Activated T-helper 17 cell treated with anti-CD3 and anti-CD28 coated beads, Interleukin-2, amount 50 U/mL, for 72 hours (primary cell): ENCODE data around the gene NDUFA11. TPM values are rescaled to one million over a fixed set of nuclear protein-coding genes. Genes with fewer than 3 reads are reported as not detected.
A peak's percentile ranks its signal among the peaks of the same experiment; 100 is the strongest.

Experiments
- ATAC-seq: fragments of 150-1000 bp; cut with Tn5 transposase; replicated peaks from 2 replicates; pipeline ENCODE4 v1.10.0; 2021; ENCODE audit warnings: mild to moderate bottlenecking, moderate library complexity
- H3K27ac Mint-ChIP-seq: one replicate; pipeline ENCODE4 v1.8.0; 2022; ENCODE audit warnings: mixed read lengths
- H3K27me3 Mint-ChIP-seq: one replicate; pipeline ENCODE4 v1.8.0; 2022; ENCODE audit warnings: mixed read lengths
- H3K36me3 Mint-ChIP-seq: one replicate; pipeline ENCODE4 v1.8.0; 2022; ENCODE audit warnings: low read depth, mild to moderate bottlenecking, mixed read lengths
- H3K4me1 Mint-ChIP-seq: one replicate; pipeline ENCODE4 v1.8.0; 2022; ENCODE audit warnings: mixed read lengths
- H3K4me3 Mint-ChIP-seq: one replicate; pipeline ENCODE4 v1.8.0; 2022; ENCODE audit warnings: mild to moderate bottlenecking, mixed read lengths
- H3K9me3 Mint-ChIP-seq: one replicate; pipeline ENCODE4 v1.8.0; 2022; ENCODE audit warnings: mixed read lengths
- total RNA-seq, 2 donors: library from RNA; stranded (reverse); gene quantifications; one replicate each; pipeline ENCODE4 v1.2.3, GENCODE V29; 2022

NDUFA11 gene
- 100 to 1,000 TPM; 162 to 249 TPM for total RNA-seq

DNA sequence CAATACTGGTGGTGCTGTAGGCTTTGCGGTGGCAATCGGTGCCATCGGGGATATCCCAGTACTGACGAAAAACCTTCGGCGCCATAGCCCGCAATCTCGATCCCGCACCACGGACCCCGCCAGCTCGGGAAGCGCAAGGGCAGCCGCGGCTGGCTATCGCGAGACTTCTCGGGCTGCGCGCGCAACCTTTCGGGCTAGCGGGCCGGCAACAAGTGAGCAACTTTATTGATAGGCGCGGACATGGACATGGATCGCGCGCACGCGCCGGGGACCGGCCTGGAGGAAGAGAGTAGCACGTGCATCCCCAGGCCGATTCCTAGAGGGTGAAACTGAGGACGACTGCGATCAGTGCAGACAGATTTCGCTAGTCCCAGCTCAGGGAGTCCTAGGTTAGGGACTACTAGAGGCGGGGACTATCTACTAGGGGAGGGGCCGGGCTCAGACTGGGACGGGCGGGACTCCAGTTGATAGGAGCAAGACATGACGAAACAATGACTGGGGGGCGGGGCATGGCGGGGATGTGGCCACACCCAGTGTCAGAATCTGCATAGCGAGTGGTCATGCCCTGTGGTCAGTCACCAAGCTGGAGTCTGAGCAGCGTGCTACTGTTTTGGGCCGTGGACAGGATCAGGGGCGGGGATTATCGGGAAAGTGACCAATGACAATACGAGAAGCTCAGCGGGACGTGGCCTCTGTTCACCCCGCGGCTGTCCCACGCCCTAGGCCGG is at the start of gene NDUFA11:
Gene NDUFA11 (minus strand): TSS at position 167 of the 728 bp plus-strand sequence. CDS start 82 bp downstream, at position 85.
- Mint-ChIP-seq H3K36me3 (peaks cover 31% of the 10 kb centered on the region), H3K27me3 (no peaks in the 10 kb centered on the region), H3K4me3 (peak within 1 kb of the TSS; percentile 95), H3K9me3 (no peaks in the 10 kb centered on the region), H3K27ac (peak within 1 kb of the TSS; percentile 99), H3K4me1 (peaks cover 19% of the 10 kb centered on the region)
- ATAC-seq, result peak; percentile 68

DNA sequence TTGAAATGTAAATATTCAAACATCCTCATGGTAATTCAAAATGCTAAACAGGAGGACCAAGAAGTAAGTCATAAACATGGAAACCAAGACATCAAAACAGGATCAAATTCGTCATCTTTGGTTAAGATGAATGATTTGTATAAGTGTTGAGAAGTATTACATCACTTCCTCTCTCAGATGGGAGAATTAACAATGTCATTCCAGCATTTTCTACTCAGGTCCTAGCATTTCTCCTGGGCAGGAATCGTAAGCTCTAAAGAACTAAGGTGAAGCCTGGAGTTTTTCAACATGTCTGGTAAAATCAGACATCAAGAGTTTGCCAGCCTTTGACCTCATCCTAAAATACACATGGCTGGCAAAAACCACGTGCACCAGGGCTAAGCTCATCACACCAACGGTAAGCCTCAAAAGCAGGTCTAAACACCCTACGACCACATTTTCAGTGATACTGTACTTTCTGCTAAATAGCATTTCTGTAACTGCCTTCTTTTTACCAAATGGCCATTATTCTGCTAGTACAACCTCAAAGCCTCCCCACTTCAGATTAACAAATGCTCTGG is 49.5 kb upstream of the NDUFA11 start:
- no peaks in the 10 kb centered on the region for H3K27me3 Mint-ChIP-seq
- H3K36me3 Mint-ChIP-seq, result peaks cover 60% of the 10 kb centered on the region
- peak; percentile 36 for ATAC-seq
- H3K9me3 Mint-ChIP-seq, result no peaks in the 10 kb centered on the region
- peaks cover 63% of the 10 kb centered on the region for H3K4me1 Mint-ChIP-seq
- H3K27ac Mint-ChIP-seq, result peak overlapping the region; percentile 94
- H3K4me3 Mint-ChIP-seq, result peak overlapping the region; percentile 84

DNA sequence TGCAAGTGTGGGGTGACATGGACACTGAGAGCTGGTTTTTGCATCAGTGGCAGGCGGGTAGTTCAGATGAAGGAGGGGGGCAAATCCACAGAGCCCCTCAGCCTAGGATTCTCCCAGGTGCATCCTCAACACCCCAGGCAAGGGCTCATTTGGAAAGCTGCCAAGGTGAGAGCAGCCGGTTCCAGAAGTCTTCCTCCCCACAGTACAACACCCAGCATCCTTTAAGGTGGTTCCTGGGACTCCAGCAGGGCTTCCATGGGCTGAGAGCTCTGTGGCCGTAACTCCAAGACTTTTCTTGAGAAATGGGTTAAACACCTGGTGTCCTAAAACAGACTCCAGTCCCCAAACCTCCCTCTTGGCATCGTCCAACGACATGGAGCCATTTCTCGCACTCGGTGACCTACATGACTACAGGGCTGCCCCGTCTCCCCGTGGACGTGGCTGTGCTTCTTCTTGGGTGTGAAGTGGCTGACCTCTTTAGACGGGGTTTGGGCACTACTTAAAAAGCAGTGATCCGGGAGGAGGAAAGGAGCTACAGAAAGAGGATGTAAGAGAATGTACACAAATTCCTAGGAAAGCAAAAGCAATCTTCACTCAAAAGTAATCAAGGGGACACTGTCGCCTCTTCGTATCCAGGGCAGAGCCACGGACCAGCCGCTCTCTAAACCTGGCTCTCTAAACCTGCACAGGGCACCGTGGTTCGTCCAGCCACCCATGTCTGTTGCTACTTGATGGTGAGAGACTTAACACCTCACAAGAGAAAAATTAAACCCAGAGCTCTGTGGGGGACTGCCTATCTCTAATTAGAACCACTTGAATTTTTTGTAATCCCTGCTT is 48.8 kb upstream of the NDUFA11 start:
- Mint-ChIP-seq H3K9me3 (no peaks in the 10 kb centered on the region), H3K4me1 (peaks cover 65% of the 10 kb centered on the region), H3K36me3 (peaks cover 63% of the 10 kb centered on the region), H3K27ac (peak overlapping the region; percentile 94), H3K4me3 (peak overlapping the region; percentile 84), H3K27me3 (no peaks in the 10 kb centered on the region)
- ATAC-seq, result no peak

DNA sequence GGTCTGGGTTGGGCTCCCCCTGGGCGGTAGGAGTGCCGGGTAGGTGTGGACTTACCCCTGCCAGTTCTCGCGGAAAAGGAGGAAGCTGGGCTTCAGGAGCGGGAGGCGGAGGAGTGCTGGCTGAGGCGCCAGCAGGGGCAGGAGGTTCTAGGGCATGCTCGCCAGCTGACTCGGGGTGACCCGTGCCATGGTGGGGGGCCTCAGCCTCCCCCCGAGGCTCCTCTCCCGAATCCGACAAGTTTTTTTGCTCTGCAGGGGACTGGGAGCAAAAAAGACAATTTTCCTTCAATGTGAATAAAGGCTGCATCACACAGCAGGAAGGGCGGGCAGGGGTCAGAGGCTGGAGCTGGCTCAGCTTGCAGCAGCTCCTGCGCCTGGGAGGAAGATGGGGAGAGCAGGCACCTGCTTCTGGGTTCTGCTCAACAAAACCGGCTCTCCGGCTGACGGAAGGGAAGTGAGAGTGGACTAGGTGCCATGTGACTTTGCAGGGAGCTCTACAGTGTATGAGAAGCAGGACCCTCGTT is 47.8 kb upstream of the NDUFA11 start:
- H3K9me3 Mint-ChIP-seq, result no peaks in the 10 kb centered on the region
- H3K4me1 Mint-ChIP-seq, result peaks cover 64% of the 10 kb centered on the region
- H3K36me3 Mint-ChIP-seq, result peaks cover 58% of the 10 kb centered on the region
- peak overlapping the region; percentile 79 for H3K4me3 Mint-ChIP-seq
- H3K27ac Mint-ChIP-seq, result peak overlapping the region; percentile 94
- no peak for ATAC-seq
- H3K27me3 Mint-ChIP-seq, result no peaks in the 10 kb centered on the region

DNA sequence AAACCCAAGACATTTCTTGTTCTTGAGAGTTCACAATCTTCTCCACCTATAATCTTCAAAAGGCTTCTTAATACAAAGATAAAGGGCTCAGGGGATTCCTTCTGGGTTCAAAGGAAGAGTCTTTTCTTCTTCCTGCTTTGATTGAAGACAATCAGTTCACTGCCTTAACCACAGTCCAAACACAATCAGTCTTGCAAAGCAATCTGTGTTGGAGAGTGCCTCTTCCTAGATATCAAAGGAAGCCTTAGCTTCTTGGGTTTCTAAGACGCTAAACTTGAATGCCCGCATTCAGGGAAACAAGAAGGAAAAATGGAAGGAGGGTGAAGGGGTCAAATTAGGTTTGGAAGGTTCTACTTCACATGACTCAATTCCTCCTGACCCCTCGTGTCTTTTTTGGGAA is 47.2 kb upstream of the NDUFA11 start:
- H3K9me3 Mint-ChIP-seq, result no peaks in the 10 kb centered on the region
- ATAC-seq, result no peak
- peaks cover 63% of the 10 kb centered on the region for H3K36me3 Mint-ChIP-seq
- peak overlapping the region; percentile 79 for H3K4me3 Mint-ChIP-seq
- H3K4me1 Mint-ChIP-seq, result peaks cover 60% of the 10 kb centered on the region
- H3K27me3 Mint-ChIP-seq, result no peaks in the 10 kb centered on the region
- H3K27ac Mint-ChIP-seq, result peak overlapping the region; percentile 94

DNA sequence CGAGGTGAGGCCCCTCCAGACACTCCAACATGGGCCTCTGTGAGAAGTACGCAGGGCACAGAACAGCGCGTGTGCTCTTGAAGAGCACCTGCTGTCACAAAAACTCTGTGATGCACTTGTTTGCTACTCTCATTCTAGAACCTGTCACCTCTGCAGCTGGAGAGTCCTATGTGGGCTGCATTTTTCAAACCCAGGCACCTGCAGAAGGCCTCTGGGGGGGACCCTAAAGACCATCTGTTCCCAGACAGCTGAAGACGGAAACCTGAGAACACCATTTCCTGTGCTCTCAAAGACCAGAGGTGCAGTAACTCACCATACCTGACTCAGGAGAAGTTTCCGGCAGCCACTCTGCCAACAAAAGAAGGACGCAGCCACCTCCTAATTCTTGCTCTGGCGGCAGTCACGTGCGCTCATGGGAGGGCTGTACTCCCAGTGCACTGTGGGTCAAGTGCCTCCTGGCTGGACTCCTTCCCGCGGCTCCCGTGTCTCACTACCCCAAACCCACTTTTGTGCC is 46.3 kb upstream of the NDUFA11 start:
- ATAC-seq, result peak; percentile 53
- Mint-ChIP-seq H3K4me1 (peaks cover 66% of the 10 kb centered on the region), H3K9me3 (no peaks in the 10 kb centered on the region), H3K36me3 (peaks cover 69% of the 10 kb centered on the region), H3K27me3 (no peaks in the 10 kb centered on the region), H3K4me3 (peak overlapping the region; percentile 79), H3K27ac (peak overlapping the region; percentile 94)

DNA sequence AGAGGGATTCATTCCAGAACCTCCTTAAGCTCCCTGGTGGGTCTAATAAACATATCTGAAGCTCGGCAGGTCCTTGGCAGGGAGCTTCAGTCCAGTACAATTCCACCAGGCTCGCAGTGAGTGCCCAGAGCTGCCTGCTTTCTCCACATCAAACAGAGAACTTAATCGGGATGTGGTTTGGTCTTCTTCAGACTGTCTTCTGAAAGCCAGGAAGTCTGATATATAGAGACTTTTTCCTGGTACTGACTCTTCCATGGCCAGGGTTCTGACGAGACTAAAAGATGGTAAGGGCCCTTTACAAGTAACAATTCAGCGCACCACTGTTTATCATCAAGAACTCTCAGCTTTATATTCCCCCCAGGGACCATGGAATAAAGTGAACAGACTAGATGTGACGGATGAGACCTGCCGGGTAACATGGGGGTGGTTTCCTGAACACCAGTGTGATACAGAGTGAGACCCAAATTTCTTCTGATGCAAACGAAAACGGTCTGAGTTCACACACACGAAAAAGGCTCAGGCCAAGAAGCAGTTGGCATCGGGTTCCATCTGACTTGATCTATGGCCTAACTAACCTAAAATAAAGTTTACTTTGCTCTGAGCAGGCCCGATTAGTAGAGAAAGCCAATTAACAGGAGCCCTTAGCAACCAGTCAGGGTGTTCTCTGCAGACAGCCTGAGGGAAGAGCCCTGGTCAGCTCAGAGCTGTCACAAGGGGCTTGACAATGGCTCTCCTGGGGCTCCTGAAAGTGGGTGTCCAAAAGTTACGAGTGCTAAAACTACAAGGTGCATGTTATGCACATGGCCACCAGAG is 45.4 kb upstream of the NDUFA11 start:
- no peaks in the 10 kb centered on the region for H3K27me3 Mint-ChIP-seq
- H3K4me3 Mint-ChIP-seq, result peak overlapping the region; percentile 79
- H3K36me3 Mint-ChIP-seq, result peaks cover 63% of the 10 kb centered on the region
- H3K9me3 Mint-ChIP-seq, result no peaks in the 10 kb centered on the region
- peak; percentile 56 for ATAC-seq
- H3K27ac Mint-ChIP-seq, result peak overlapping the region; percentile 94
- peaks cover 60% of the 10 kb centered on the region for H3K4me1 Mint-ChIP-seq

DNA sequence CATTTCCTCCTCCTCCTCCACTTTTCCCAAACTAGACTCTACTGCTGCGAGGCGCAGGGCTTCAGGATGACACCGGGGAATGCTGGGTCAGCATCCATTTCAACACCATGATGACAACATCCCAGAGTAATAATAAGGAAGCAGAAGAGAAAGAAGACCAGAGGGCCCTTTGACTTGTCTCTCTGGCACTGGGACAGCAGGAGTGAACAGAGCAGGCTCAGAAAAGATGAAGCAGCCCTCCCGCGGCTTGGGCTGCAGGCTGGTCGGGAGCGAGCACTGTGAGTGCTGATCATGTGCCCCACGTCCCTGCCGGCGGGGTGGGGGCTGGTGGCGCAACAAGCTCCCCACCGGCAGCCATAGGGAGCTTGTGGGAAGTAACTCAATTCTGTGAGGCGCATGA is 43.8 kb upstream of the NDUFA11 start:
- peaks cover 48% of the 10 kb centered on the region for H3K4me1 Mint-ChIP-seq
- H3K4me3 Mint-ChIP-seq, result peak overlapping the region; percentile 79
- H3K27me3 Mint-ChIP-seq, result no peaks in the 10 kb centered on the region
- H3K9me3 Mint-ChIP-seq, result no peaks in the 10 kb centered on the region
- H3K27ac Mint-ChIP-seq, result peak overlapping the region; percentile 94
- no peak for ATAC-seq
- H3K36me3 Mint-ChIP-seq, result peaks cover 61% of the 10 kb centered on the region

DNA sequence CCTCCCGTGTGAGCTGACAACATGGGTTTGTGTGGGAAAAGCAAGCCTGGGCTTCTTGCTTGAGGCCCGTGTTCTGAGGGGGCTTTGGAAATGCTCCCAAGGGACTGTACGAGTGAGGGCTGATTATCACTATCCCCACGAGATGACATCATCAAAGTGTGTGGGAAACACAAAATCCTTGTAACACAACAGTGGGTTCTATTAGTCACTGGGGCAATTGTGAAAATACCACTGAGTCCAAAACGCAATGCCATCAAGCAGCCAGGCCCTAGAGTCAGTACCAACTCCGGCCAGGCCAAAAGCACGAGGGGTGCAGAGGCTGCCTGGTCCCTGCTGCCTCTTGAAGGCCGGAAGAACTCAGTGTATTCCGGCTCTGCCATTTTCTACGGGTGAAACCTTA is 40.0 kb upstream of the NDUFA11 start:
- ATAC-seq, result peak; percentile 57
- H3K36me3 Mint-ChIP-seq, result peaks cover 63% of the 10 kb centered on the region
- no peak overlapping the region for H3K4me3 Mint-ChIP-seq
- peaks cover 18% of the 10 kb centered on the region for H3K4me1 Mint-ChIP-seq
- H3K27me3 Mint-ChIP-seq, result no peaks in the 10 kb centered on the region
- H3K27ac Mint-ChIP-seq, result peak overlapping the region; percentile 79
- H3K9me3 Mint-ChIP-seq, result no peaks in the 10 kb centered on the region

DNA sequence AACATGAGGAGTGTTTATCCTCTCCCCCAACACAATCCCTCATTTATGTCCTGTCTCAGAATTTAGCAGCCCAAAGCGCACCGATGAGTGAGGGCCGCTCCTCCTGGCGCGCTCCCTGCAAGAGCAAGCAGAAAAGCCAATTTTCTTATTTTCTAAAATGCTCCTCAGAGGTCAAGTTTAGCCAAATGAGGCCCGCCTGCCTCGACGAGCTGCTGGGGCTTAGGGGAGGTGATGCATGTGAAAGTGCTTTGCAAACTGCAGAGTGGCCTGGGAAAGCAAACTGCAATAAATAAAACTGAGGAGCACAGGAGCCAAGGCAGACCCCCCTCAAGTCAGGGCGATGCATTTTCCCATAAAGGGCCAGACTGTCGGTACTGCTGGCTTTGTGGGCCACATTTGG is 39.5 kb upstream of the NDUFA11 start:
- Mint-ChIP-seq H3K27ac (peak overlapping the region; percentile 79), H3K27me3 (no peaks in the 10 kb centered on the region), H3K36me3 (peaks cover 66% of the 10 kb centered on the region), H3K4me1 (peaks cover 15% of the 10 kb centered on the region), H3K9me3 (no peaks in the 10 kb centered on the region), H3K4me3 (no peak overlapping the region)
- no peak for ATAC-seq

DNA sequence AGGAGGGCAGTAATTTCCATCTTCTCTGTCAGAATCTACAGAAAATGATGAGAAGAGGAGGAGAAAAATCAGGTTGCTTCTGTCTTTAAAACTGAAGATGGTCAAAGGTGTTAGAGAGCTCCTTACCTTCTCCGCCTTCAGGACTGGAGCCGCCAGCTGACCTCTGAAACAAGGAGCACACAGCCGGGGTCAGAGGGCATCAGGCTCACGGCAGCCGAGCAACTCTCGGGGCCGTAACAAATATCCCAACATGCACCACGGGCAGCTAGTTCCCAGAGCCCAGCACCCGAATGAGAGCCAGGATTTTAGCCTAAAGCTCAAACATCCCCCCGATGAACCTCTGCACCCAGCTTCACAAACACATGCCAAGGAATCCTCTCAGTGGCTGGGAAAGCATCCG is 38.1 kb upstream of the NDUFA11 start:
- Mint-ChIP-seq H3K27me3 (no peaks in the 10 kb centered on the region), H3K4me1 (peaks cover 7% of the 10 kb centered on the region), H3K4me3 (no peak overlapping the region), H3K27ac (no peak overlapping the region), H3K36me3 (peaks cover 71% of the 10 kb centered on the region), H3K9me3 (no peaks in the 10 kb centered on the region)
- ATAC-seq, result no peak

DNA sequence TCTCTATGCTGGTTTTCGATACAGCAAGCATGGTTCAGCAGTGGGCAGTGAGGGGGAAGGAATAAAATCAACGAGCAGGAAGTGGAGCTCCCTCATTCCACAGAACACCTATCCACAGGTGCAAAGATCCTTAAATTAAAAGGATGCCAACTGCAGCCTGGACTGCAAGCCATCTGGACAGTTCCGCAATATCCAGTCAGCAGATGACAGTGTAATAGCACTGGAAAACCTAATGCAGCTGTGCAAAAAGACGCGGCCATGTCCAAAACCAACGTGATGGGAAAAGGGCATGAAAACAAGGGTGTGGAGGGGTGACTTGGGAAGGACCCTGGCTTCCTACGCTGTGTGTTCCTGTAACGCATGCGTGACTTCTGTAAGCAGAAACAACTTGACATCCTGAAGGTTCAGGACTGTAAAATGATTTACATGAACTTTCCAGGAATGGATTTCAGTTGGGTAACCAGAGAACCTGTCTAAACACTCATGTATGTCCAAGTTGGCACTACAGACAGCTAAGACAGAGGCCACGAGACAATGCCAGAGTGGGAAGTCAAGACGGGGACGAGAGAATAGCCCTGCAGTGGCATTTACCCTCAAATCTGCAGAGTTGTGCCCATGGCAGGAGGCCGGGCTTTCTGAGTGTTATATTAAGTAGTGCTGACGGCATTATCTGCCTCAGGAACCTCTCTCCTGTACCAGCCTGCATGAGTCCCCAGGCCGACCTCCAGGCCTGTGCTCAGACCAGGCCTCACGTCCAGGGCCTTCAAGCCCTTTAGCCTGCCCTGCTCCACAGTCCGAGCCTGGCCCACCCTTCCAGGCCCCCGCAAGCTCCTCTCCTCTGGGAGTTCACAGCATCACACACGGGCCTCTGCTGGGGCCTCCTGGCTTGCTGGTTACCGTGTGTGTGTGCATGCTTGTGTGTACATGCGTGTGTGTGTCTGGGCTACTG is 36.9 kb upstream of the NDUFA11 start:
- Mint-ChIP-seq H3K27me3 (no peaks in the 10 kb centered on the region), H3K36me3 (peaks cover 75% of the 10 kb centered on the region), H3K4me1 (peaks cover 4% of the 10 kb centered on the region), H3K27ac (no peak overlapping the region), H3K4me3 (no peak overlapping the region), H3K9me3 (no peaks in the 10 kb centered on the region)
- ATAC-seq, result no peak

DNA sequence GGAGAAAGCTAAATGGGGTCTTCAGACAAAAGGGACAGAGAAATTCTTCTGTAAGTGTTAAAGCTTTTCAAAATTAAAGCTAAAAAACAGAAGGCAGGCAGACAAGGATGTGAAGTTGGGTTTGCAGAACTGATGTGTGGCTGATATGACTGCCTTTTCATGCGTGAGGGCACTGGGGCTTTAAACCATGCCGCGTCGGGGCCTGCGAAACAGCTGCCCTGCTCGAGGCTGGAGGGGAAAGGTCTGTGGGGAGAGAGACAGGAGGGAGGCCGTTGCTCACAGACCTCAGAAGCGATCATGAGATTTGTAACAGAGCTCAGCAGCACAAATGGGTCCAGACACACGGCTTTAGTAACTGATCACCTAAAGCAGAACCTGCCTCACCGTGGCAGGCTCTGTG is 34.0 kb upstream of the NDUFA11 start:
- H3K4me3 Mint-ChIP-seq, result no peak overlapping the region
- H3K27me3 Mint-ChIP-seq, result no peaks in the 10 kb centered on the region
- peaks cover 86% of the 10 kb centered on the region for H3K36me3 Mint-ChIP-seq
- ATAC-seq, result no peak
- H3K9me3 Mint-ChIP-seq, result no peaks in the 10 kb centered on the region
- H3K4me1 Mint-ChIP-seq, result no peaks in the 10 kb centered on the region
- peak overlapping the region; percentile 30 for H3K27ac Mint-ChIP-seq
